GM21423 (cell line): ENCODE results near the gene KRTAP4-1.
"Not testable (repeated sequence)": the region's sequence is repeated elsewhere in the genome, so short reads cannot be mapped to it uniquely, and the experiment has no call there.

Source experiments
- ATAC-seq: cut with Tn5 transposase; IDR thresholded peaks from one replicate; pipeline ENCODE4 v1.9.1; 2021; ENCODE audit warnings: mild to moderate bottlenecking, moderate library complexity; ENCODE audit not compliant: unreplicated experiment

Gene KRTAP4-1

GRCh38 chr17:41176744-41177387 is 7.8 kb downstream of the KRTAP4-1 start:
- no peak for ATAC-seq

DNA sequence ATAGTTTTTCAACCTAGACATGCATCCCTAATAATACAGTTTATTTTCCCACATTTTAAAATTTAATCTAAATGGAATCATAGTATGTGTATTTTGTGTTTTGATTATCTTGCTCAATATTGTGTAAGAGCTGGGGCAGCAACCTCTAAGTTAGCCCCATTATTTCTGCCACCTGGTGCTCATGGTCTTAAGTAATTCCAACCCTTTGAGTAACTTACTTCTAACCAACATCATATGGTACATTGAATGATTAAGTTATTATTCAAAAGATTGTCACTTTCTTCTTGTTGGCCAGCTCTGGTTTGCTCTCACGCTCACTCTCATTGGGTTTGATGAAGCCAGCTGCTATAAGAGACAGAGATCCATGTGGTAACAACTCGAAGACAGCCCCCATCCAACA is 12.8 kb downstream of the KRTAP4-1 start:
- no peak for ATAC-seq

GRCh38 chr17:41168121-41168520 is 16.6 kb downstream of the KRTAP4-1 start, which contains the start of gene KRTAP4-3:
KRTAP4-3 (minus strand) TSS chr17:41168221; CDS start chr17:41168172, 49 bp downstream.
- no peak for ATAC-seq

- no peak for ATAC-seq
Observed at GRCh38 chr17:41167561-41167960, 17.1 kb downstream of the KRTAP4-1 start.

GRCh38 chr17:41163828-41164227 is 20.9 kb downstream of the KRTAP4-1 start:
- no peak for ATAC-seq

DNA sequence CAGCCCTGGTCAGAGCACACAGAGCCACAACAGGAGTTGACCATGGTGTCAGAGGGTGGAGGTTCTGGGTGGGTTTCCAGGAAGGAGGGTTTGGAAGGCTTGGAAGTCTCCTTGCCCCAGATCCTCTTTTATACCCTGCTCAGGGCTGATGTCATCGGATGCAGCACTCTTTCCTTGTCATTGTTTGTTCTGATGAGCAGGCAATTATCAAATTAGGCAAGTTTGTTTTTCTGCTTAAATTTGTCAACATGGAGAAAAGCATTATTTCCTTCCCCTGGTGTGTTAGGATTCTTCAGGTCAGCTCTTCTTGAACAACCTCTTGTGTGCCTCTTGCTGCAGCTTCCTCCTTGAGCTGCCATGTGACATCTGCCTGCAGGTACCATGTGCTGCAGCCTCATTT is 24.1 kb downstream of the KRTAP4-1 start, which contains the start of gene KRTAP4-4:
Gene KRTAP4-4, minus strand, starts transcription at position 101 of the 400 bp plus-strand sequence. Its CDS starts 57 bp downstream, at position 44.
- no peak for ATAC-seq

GRCh38 chr17:41160190-41160589 is 24.5 kb downstream of the KRTAP4-1 start:
- not testable (repeated sequence) for ATAC-seq

DNA sequence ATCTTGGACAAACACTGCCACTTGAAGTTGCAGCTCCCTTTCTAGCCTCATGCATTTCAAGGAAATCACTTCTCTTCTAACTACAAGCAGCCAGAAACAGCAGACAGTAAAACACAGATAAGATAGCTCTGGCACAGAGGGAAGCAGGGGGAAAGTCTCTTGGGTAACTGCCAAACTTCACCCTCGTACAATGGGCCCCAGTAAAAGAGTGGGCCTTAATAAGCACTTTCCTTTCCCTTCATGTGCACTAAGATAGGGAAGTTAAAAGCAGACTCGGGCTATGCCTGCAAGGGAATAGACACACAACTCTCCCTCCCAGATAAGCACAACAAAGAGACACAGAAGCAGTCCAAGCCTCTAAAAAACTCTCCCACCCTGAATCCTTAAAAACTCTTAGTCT is 30.9 kb downstream of the KRTAP4-1 start:
- ATAC-seq = no peak

- no peak for ATAC-seq
Observed at GRCh38 chr17:41151525-41151924, 33.2 kb downstream of the KRTAP4-1 start.

- ATAC-seq = no peak
Observed at GRCh38 chr17:41150026-41150425, 34.7 kb downstream of the KRTAP4-1 start.

GRCh38 chr17:41149652-41149985 is 35.1 kb downstream of the KRTAP4-1 start, which contains the start of gene KRTAP4-5:
KRTAP4-5 (minus strand) TSS chr17:41149825; CDS start chr17:41149767, 58 bp downstream.
- ATAC-seq = no peak

- ATAC-seq = not testable (repeated sequence)
Observed at GRCh38 chr17:41148971-41149651, 35.6 kb downstream of the KRTAP4-1 start.

- ATAC-seq = no peak
Observed at GRCh38 chr17:41147531-41148204, 37.0 kb downstream of the KRTAP4-1 start.

DNA sequence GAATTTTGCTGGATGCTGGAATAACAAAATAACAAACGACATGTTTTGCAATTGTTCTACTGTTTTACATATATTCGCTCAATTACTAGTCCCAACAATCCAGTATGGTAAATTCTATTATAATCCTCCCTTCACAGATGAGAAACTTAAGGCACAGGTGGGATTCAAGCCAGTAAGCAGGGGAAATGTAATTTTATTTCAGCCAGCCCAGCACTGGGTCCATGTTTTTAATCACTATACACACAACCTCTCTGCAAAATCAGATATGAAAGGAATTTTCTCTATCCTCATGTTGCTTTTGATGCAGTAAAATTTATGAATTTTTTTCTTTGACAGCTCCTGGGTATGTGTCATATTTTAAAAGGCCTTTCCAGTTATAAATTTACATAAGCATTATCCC is 39.5 kb downstream of the KRTAP4-1 start:
- ATAC-seq = no peak

DNA sequence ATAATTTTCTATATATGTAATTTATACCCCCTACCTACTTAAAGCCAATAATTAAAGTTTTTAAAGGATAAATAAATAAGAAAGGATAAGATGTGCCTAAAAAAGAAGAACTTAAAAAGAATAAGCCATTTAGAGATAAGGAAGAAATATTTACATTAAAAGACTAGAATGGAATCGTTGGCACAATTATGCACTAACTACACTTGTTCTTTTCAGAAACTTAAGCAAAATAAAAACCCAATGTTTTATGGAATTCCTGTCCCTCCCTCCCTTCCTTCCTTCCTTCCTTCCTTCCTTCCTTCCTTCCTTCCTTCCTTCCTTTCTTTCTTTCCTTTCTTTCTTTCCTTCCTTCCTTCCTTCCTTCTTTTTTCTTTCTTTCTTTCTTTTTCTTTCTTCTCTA is 39.9 kb downstream of the KRTAP4-1 start:
- no peak for ATAC-seq

GRCh38 chr17:41141361-41141760 is 43.4 kb downstream of the KRTAP4-1 start:
- no peak for ATAC-seq

- ATAC-seq = no peak
Observed at GRCh38 chr17:41140360-41141131, 44.2 kb downstream of the KRTAP4-1 start, which contains the start of gene KRTAP4-6. KRTAP4-6 (minus strand) TSS chr17:41140544; CDS start chr17:41140487, 57 bp downstream.

DNA sequence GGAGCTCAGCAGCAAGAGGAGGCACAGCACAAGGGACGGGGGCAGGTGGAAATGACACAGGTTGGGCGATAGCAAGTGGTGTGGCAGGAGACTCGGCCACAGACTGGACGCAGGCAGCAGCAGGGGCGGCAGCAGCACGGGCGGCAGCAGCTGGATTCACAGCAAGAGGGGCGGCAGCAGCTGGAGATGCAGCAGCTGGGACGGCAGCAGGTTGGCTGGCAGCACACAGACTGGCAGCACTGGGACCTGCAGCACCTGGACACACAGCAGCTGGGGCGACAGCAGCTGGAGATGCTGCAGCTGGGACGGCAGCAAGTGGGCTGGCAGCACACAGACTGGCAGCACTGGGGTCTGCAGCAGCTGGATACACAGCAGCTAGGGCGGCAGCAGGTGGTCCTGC is 44.8 kb downstream of the KRTAP4-1 start:
- not testable (repeated sequence) for ATAC-seq
